Keratinocyte (primary cell): ENCODE measurements around the gene WDPCP. TPM values are rescaled to one million over a fixed set of nuclear protein-coding genes. Genes with fewer than 3 reads are reported as not detected.

Source experiments
- DNase-seq: peaks from one replicate; pipeline ENCODE4 v3.0.0-alpha.2; 2011; ENCODE audit warnings: low read depth, missing footprints, low spot score
- FAIRE-seq: peaks from 2 replicates; lab custom pipeline; 2011; peaks lifted over from hg19 to GRCh38; lab: Jason Lieb, UNC
- H2AFZ ChIP-seq: 2 replicates; pipeline ENCODE4 v1.6.0; 2012; ENCODE audit warnings: low read length, control low read depth, inconsistent platforms; ENCODE audit not compliant: control insufficient read depth
- H3K27ac ChIP-seq: 2 replicates; pipeline ENCODE4 v1.5.1; 2011; ENCODE audit warnings: low read length; ENCODE audit not compliant: control insufficient read depth, insufficient read depth
- H3K27me3 ChIP-seq: 3 replicates; pipeline ENCODE4 v1.6.0; 2011; ENCODE audit warnings: low read length; ENCODE audit not compliant: control insufficient read depth, insufficient read depth; ENCODE audit errors: extremely low read depth
- H3K36me3 ChIP-seq, 2 experiments: 2 replicates in 1 of 2; 3 replicates in 1 of 2; pipeline ENCODE4 v1.5.1; 2011; ENCODE audit warnings: low read length in 2 of 2, mild to moderate bottlenecking in 1 of 2; ENCODE audit not compliant: control insufficient read depth in 2 of 2, insufficient read depth in 2 of 2; ENCODE audit errors: extremely low read depth in 1 of 2
- H3K4me1 ChIP-seq: 3 replicates; pipeline ENCODE4 v1.5.1; 2011; ENCODE audit warnings: low read length; ENCODE audit not compliant: control insufficient read depth, insufficient read depth; ENCODE audit errors: extremely low read depth
- H3K4me2 ChIP-seq: 3 replicates; pipeline ENCODE4 v1.6.0; 2011; ENCODE audit warnings: low read depth, low read length; ENCODE audit not compliant: control insufficient read depth, insufficient read depth; ENCODE audit errors: extremely low read depth
- H3K4me3 ChIP-seq, 3 experiments: fragments of 200-600 bp in 1 of 3; sonication (generic) in 1 of 3; 2 replicates in 2 of 3; 3 replicates in 1 of 3; pipeline ENCODE4 v1.5.1; 2011 to 2016; ENCODE audit warnings: low read length in 3 of 3, mild to moderate bottlenecking in 3 of 3, control low read depth in 2 of 3, inconsistent platforms in 1 of 3, low read depth in 1 of 3, mixed read lengths in 1 of 3, mixed run types in 1 of 3, moderate library complexity in 1 of 3; ENCODE audit not compliant: control insufficient read depth in 2 of 3, insufficient read depth in 2 of 3; ENCODE audit errors: extremely low read depth in 1 of 3
- H3K79me2 ChIP-seq: 2 replicates; pipeline ENCODE4 v1.6.0; 2012; ENCODE audit warnings: low read length; ENCODE audit not compliant: control insufficient read depth, insufficient read depth
- H3K9ac ChIP-seq: 3 replicates; pipeline ENCODE4 v1.6.0; 2011; ENCODE audit warnings: low read length; ENCODE audit not compliant: control insufficient read depth, insufficient read depth; ENCODE audit errors: extremely low read depth
- H3K9me1 ChIP-seq: 3 replicates; pipeline ENCODE4 v1.6.0; 2011; ENCODE audit warnings: low read length; ENCODE audit not compliant: control insufficient read depth, insufficient read depth; ENCODE audit errors: extremely low read depth
- H3K9me3 ChIP-seq: 2 replicates; pipeline ENCODE4 v1.5.1; 2012; ENCODE audit warnings: low read depth, low read length; ENCODE audit not compliant: control insufficient read depth
- H4K20me1 ChIP-seq: 3 replicates; pipeline ENCODE4 v1.6.0; 2011; ENCODE audit warnings: low read length; ENCODE audit not compliant: control insufficient read depth, insufficient read depth; ENCODE audit errors: extremely low read depth
- EZH2 ChIP-seq: IDR thresholded peaks from one replicate; pipeline ENCODE4 v1.6.1; 2012; ENCODE audit warnings: inconsistent platforms, mild to moderate bottlenecking, low read length, moderate library complexity
- dilution Hi-C: fragments of 300-500 bp; cut with MboI; formaldehyde crosslinking; loops from one replicate; pipeline ENCODE4 v1.7.0; 2020; ENCODE audit warnings: low sequenced_read_pairs; ENCODE audit not compliant: extremely low pct_ligation_motif_present
- polyA plus RNA-seq, 5 experiments: library from polyadenylated mRNA; depleted of rRNA in 3 of 5; stranded (reverse) in 3 of 5; stranded (forward) in 1 of 5; unstranded in 1 of 5; fragments of >200 nt; gene quantifications; 1 replicate in 1 of 5; 2 replicates in 3 of 5; 3 replicates in 1 of 5; pipeline versions ENCODE4 v1.2.1 to v1.2.3, GENCODE V29; 2011 to 2012; ENCODE audit warnings: missing spikeins in 2 of 5, low read depth in 1 of 5, low replicate concordance in 1 of 5
- TF ChIP-seq, protein P1 (sequence below), 3 experiments: IDR thresholded peaks in 1 of 3; conservative IDR thresholded peaks in 1 of 3; optimal IDR thresholded peaks in 1 of 3; 2 replicates in 2 of 3; 3 replicates in 1 of 3; pipeline versions ENCODE3 to v1.5.1; 2011; ENCODE audit warnings: low read length in 3 of 3, mild to moderate bottlenecking in 3 of 3, moderate library complexity in 2 of 3, control low read depth in 1 of 3, inconsistent platforms in 1 of 3; ENCODE audit not compliant: insufficient read depth in 2 of 3; ENCODE audit errors: extremely low read depth in 1 of 3

The WDPCP gene
- polyA plus RNA-seq, 1 donor (not counting 4 experiments of a cell fraction or from before 2014, with no cell fraction given) = 2.9 TPM

DNA sequence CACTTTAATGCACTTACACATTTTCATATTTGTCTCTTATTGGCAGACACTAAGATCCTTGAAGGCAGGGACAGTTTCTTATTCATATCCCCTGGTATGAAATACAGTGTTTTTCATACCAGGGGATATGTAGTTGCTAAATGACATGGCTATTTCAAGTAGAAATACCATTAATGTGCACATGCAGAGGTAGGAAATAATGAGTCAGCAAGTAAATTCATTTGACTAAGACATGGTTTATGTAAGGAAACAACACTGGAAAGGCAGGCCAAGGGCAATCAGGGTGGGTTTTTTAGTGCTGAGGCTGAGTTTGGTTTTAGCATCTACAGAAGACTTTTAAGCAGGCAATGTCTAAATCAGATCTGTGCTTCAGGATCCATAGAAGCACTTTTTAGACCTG is 155.9 kb downstream of the WDPCP start:
- no peak overlapping the region for H2AFZ ChIP-seq
- FAIRE-seq (no peak), DNase-seq (no peak)
- H3K9ac ChIP-seq = no peak overlapping the region
- no peak overlapping the region for H3K27ac ChIP-seq
- dilution Hi-C loops = no loop called here
- no peaks in the 10 kb centered on the region for H3K79me2 ChIP-seq
- no peaks in the 10 kb centered on the region for H3K9me1 ChIP-seq
- no peaks in the 10 kb centered on the region for H3K4me1 ChIP-seq
- no peaks in the 10 kb centered on the region for H4K20me1 ChIP-seq
- TF ChIP-seq, protein P1, sequence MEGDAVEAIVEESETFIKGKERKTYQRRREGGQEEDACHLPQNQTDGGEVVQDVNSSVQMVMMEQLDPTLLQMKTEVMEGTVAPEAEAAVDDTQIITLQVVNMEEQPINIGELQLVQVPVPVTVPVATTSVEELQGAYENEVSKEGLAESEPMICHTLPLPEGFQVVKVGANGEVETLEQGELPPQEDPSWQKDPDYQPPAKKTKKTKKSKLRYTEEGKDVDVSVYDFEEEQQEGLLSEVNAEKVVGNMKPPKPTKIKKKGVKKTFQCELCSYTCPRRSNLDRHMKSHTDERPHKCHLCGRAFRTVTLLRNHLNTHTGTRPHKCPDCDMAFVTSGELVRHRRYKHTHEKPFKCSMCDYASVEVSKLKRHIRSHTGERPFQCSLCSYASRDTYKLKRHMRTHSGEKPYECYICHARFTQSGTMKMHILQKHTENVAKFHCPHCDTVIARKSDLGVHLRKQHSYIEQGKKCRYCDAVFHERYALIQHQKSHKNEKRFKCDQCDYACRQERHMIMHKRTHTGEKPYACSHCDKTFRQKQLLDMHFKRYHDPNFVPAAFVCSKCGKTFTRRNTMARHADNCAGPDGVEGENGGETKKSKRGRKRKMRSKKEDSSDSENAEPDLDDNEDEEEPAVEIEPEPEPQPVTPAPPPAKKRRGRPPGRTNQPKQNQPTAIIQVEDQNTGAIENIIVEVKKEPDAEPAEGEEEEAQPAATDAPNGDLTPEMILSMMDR (optimal IDR thresholded peaks at IDR 0.05 in 1 of 3, IDR thresholded peaks at IDR 0.05 in 1 of 3, conservative IDR thresholded peaks at IDR 0.05 in 1 of 3; ENCODE audit: extremely low read depth in 1 of 3, insufficient read depth in 2 of 3, low read length in 3 of 3) = no peak
- no peak for TF ChIP-seq EZH2
- no peak overlapping the region for H3K4me3 ChIP-seq
- no peaks in the 10 kb centered on the region for H3K9me3 ChIP-seq
- no peaks in the 10 kb centered on the region for H3K36me3 ChIP-seq
- no peaks in the 10 kb centered on the region for H3K27me3 ChIP-seq
- no peak overlapping the region for H3K4me2 ChIP-seq

DNA sequence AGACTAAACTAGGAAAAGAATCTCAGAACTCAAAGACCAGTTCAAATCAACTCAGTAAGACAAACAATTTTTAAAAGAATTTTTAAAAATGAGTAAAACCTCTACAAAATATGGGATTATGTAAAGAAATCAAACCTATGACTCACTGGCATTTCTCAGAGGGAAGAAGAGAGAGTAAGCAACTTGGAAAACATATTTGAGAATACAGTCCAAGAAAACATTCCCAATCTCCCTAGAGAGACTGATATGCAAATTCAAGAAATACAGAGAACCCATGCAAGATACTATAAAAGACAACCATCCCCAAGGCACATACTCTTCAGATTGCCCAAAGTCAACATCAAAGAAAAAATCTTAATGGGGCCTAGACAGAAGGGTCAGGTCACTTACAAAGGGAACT is 162.7 kb downstream of the WDPCP start:
- Histone ChIP-seq H3K4me3 (no peak overlapping the region), H3K4me1 (no peaks in the 10 kb centered on the region), H3K79me2 (no peaks in the 10 kb centered on the region), H3K4me2 (no peak overlapping the region), H3K9me1 (no peaks in the 10 kb centered on the region), H3K9ac (no peak overlapping the region), H3K9me3 (no peaks in the 10 kb centered on the region), H3K36me3 (no peaks in the 10 kb centered on the region), H3K27ac (no peak overlapping the region), H2AFZ (no peak overlapping the region), H4K20me1 (no peaks in the 10 kb centered on the region), H3K27me3 (no peaks in the 10 kb centered on the region)
- TF ChIP-seq, protein P1 (optimal IDR thresholded peaks at IDR 0.05 in 1 of 3, IDR thresholded peaks at IDR 0.05 in 1 of 3, conservative IDR thresholded peaks at IDR 0.05 in 1 of 3; ENCODE audit: extremely low read depth in 1 of 3, insufficient read depth in 2 of 3, low read length in 3 of 3) = no peak
- no peak for TF ChIP-seq EZH2
- dilution Hi-C loops = no loop called here
- DNase-seq (no peak), FAIRE-seq (no peak)
